Upper lobe of left lung (tissue), 6 donors: ENCODE data around the gene SYNRG. TPM values are rescaled to one million over a fixed set of nuclear protein-coding genes. Genes with fewer than 3 reads are reported as not detected.

Experiments
- ATAC-seq, 2 donors: fragments of 200-7000 bp; cut with Tn5 transposase; one replicate each; pipeline ENCODE4 v1.9.1; 2022; ENCODE audit warnings: mild to moderate bottlenecking in 2 of 2, moderate library complexity in 2 of 2; ENCODE audit not compliant: low FRiP score in 2 of 2
- DNase-seq, 2 donors: peaks; one replicate each; pipeline ENCODE4 v3.0.0-alpha.2; 2019 to 2020
- H3K27ac ChIP-seq, 4 donors: fragments of 200-600 bp; sonication (generic); one replicate each; pipeline ENCODE4 v1.5.1; 2016 to 2019
- H3K27me3 ChIP-seq, 4 donors: fragments of 200-600 bp; sonication (generic); one replicate each; pipeline ENCODE4 v1.5.1; 2017 to 2019
- H3K36me3 ChIP-seq, 4 donors: fragments of 200-600 bp; sonication (generic); one replicate each; pipeline ENCODE4 v1.5.1; 2016 to 2019
- H3K4me1 ChIP-seq, 4 donors: fragments of 200-600 bp; sonication (generic); one replicate each; pipeline ENCODE4 v1.5.1; 2018 to 2019
- H3K4me3 ChIP-seq, 4 donors: fragments of 200-600 bp; sonication (generic); one replicate each; pipeline ENCODE4 v1.5.1; 2017 to 2019; ENCODE audit warnings: mild to moderate bottlenecking in 2 of 4, moderate library complexity in 1 of 4
- H3K9me3 ChIP-seq, 4 donors: fragments of 200-600 bp; sonication (generic); one replicate each; pipeline ENCODE4 v1.5.1; 2018 to 2019
- CTCF ChIP-seq, 6 experiments: fragments of 450-650 bp in 4 of 6; fragments of 200-600 bp in 2 of 6; sonication (generic) in 2 of 6; IDR thresholded peaks; one replicate each; pipeline ENCODE4 v1.5.1; 2016 to 2019; ENCODE audit warnings: antibody characterized with exemption in 6 of 6
- EP300 ChIP-seq, 4 donors: sonication (generic); formaldehyde crosslinking; IDR thresholded peaks; one replicate each; pipeline ENCODE4 v1.5.1; 2017; ENCODE audit warnings: antibody characterized with exemption in 4 of 4, control low read depth in 2 of 4
- POLR2A ChIP-seq, 4 donors: fragments of 450-650 bp; IDR thresholded peaks; one replicate each; pipeline ENCODE4 v1.5.1; 2016 to 2017; ENCODE audit warnings: antibody characterized with exemption in 4 of 4, mild to moderate bottlenecking in 2 of 4
- POLR2AphosphoS5 ChIP-seq, 2 donors: sonication (generic); formaldehyde crosslinking; IDR thresholded peaks; one replicate each; pipeline ENCODE4 v1.5.1; 2017; ENCODE audit warnings: antibody characterized with exemption in 2 of 2
- WGBS, 2 donors: methylation state at CpG; one replicate each; pipeline ENCODE4 v1.1.5; 2017 to 2018; 5-methylcytosine and 5-hydroxymethylcytosine counted together
- total RNA-seq, 6 donors: library from RNA; depleted of rRNA in 4 of 6; stranded (reverse); fragments of >200 nt in 4 of 6; gene quantifications; one replicate each; pipeline versions ENCODE4 v1.1.0 to v1.2.1, GENCODE V29; 2016 to 2021
- donor health status: DM: no; HTN: no; CAD: no; lungs with moderate emphysema.
- donor health status: DM: no; HTN: yes; CAD: no; lungs with severe emphysema.

The SYNRG gene
- total RNA-seq, 6 donors from 2014 or later: 25.2 to 58.7 (median 43.8) TPM

DNA sequence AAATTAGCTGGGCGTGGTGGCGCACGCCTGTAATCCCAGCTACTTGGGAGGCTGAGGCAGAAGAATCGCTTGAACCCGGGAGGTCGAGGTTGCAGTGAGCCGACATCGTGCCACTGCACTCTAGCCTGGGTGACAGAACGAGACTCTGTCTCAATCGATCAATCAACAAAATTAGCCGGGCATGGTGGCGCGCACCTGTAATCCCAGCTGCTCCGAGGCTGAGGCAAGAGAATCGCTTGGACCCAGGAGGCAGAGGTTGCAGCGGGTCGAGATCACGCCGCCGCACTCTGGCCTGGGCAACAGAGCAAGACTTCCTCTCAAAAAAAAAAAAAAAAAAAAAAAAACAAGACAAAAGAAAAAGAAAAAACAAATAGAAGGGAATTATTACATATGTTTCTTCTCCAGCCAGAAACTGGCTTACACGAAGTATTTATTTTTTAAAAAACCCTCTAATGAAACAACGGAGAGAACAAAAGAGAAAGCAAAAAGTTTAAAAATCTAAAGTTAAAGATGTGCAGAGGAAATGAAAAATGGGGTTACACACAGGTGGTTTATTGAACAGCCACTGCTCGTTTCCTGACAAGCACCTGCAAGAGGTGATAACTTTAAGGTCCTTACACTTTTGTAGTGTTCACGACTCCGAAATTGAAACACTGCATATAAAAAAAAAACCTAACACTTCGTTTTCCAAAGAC lies 1.4 kb downstream of the SYNRG start:
- no peaks in the 10 kb centered on the region for H3K27me3 ChIP-seq
- H3K36me3 ChIP-seq: peaks cover 0 to 6% (median 2%) of the 10 kb centered on the region in 4 donors
- peak overlapping the region in 3 of 4 donors; percentile 88 to 100 (median 93) for H3K4me3 ChIP-seq
- ATAC-seq (no peak), DNase-seq (peak in 1 of 2 donors; percentile 56)
- H3K27ac ChIP-seq: peak overlapping the region; percentile 89 to 99 (median 93)
- WGBS, 2 donors: 57 to 69% methylated on average over 26 of the region's 26 CpGs
- peaks cover 18 to 41% (median 32%) of the 10 kb centered on the region in 4 donors for H3K4me1 ChIP-seq
- no peaks in the 10 kb centered on the region for H3K9me3 ChIP-seq
- no peak for TF ChIP-seq CTCF (IDR thresholded peaks at IDR 0.05)
- TF ChIP-seq POLR2AphosphoS5 (IDR thresholded peaks at IDR 0.05): no peak
- no peak for TF ChIP-seq EP300 (IDR thresholded peaks at IDR 0.05)
- TF ChIP-seq POLR2A (IDR thresholded peaks at IDR 0.05): no peak

GRCh38 chr17:37605813-37606505 lies 3.3 kb downstream of the SYNRG start:
- Histone ChIP-seq H3K4me3 (no peak overlapping the region), H3K4me1 (peaks cover 18 to 41% (median 33%) of the 10 kb centered on the region in 4 donors), H3K36me3 (no peaks in the 10 kb centered on the region), H3K27me3 (no peaks in the 10 kb centered on the region), H3K27ac (no peak overlapping the region), H3K9me3 (no peaks in the 10 kb centered on the region)
- 57 to 66% methylated on average over 7 of the region's 7 CpGs for WGBS, 2 donors
- DNase-seq (peak in 1 of 2 donors; percentile 25), ATAC-seq (no peak)
- TF ChIP-seq EP300 (IDR thresholded peaks at IDR 0.05): no peak

- H3K27me3 ChIP-seq: no peaks in the 10 kb centered on the region
- no peak for TF ChIP-seq CTCF (IDR thresholded peaks at IDR 0.05)
- H3K9me3 ChIP-seq: no peaks in the 10 kb centered on the region
- no peak overlapping the region for H3K27ac ChIP-seq
- ATAC-seq (no peak), DNase-seq (no peak)
- peaks cover 18 to 41% (median 33%) of the 10 kb centered on the region in 4 donors for H3K4me1 ChIP-seq
- no peak overlapping the region for H3K4me3 ChIP-seq
- H3K36me3 ChIP-seq: peaks cover 0 to 4% (median 0%) of the 10 kb centered on the region in 4 donors
- WGBS, 2 donors: 67 to 81% methylated on average over 4 of the region's 4 CpGs
These were observed 4.1 kb downstream of the SYNRG start for GRCh38 chr17:37605081-37605480.

GRCh38 chr17:37604556-37604955 lies 4.7 kb downstream of the SYNRG start:
- Histone ChIP-seq H3K4me1 (peaks cover 14 to 36% (median 28%) of the 10 kb centered on the region in 4 donors), H3K36me3 (peaks cover 0 to 10% (median under 1%) of the 10 kb centered on the region in 4 donors), H3K4me3 (no peak overlapping the region), H3K9me3 (no peaks in the 10 kb centered on the region), H3K27ac (no peak overlapping the region), H3K27me3 (no peaks in the 10 kb centered on the region)
- TF ChIP-seq POLR2AphosphoS5 (IDR thresholded peaks at IDR 0.05) (no peak), CTCF (IDR thresholded peaks at IDR 0.05) (no peak), POLR2A (IDR thresholded peaks at IDR 0.05) (no peak), EP300 (IDR thresholded peaks at IDR 0.05) (no peak)
- no peak for ATAC-seq
- 75 to 87% methylated on average over 6 of the region's 6 CpGs for WGBS, 2 donors
- DNase-seq: no peak

DNA sequence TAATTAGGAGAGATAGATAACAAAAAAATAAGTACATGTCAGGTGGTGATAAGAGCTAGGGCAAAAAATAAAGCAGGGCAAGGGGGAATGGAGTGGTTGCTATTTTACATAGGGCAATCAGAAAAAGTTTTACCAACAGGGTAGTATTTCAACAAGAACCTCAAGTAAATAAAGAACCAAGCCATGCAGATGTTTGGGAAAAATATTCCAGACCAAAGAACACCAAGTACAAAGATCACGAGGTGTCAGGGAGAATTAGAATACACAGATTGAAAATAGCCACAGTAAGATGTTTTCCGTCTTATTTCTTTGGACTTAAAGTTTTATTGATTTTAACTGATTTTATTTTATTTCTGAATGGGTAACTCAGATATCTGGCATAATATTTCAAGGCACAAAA lies 11.1 kb downstream of the SYNRG start:
- Histone ChIP-seq H3K27me3 (no peaks in the 10 kb centered on the region), H3K9me3 (no peaks in the 10 kb centered on the region), H3K4me3 (no peak overlapping the region), H3K27ac (no peak overlapping the region), H3K4me1 (peaks cover 0 to 3% (median 0%) of the 10 kb centered on the region in 4 donors), H3K36me3 (peaks cover 21 to 68% (median 38%) of the 10 kb centered on the region in 4 donors)
- TF ChIP-seq CTCF (IDR thresholded peaks at IDR 0.05) (no peak), POLR2AphosphoS5 (IDR thresholded peaks at IDR 0.05) (no peak), POLR2A (IDR thresholded peaks at IDR 0.05) (no peak), EP300 (IDR thresholded peaks at IDR 0.05) (no peak)
- ATAC-seq (no peak), DNase-seq (no peak)
- WGBS, 2 donors: 92 to 97% methylated on average over 2 of the region's 2 CpGs
